ENCODE data around the gene SLC17A2.

- TF ChIP-seq CTCF (conservative IDR thresholded peaks at IDR 0.05; ENCODE audit: low read depth, low read length) = no peak
- TF ChIP-seq RFX5 (IDR thresholded peaks at IDR 0.05; ENCODE audit: low read depth, low read length) = no peak
- no peak for TF ChIP-seq USF2 (IDR thresholded peaks at IDR 0.05; ENCODE audit: low read depth, low read length)
- no peak for TF ChIP-seq ELK1 (IDR thresholded peaks at IDR 0.05; ENCODE audit: borderline replicate concordance, low read depth, low read length)
- no peak for TF ChIP-seq POLR2A (IDR thresholded peaks at IDR 0.05; ENCODE audit: low read depth, low read length)
- TF ChIP-seq RCOR1 (IDR thresholded peaks at IDR 0.05; ENCODE audit: insufficient replicate concordance, low read length) = no peak
Measured at GRCh38 chr6:25880601-25881000, 49.9 kb downstream of the SLC17A2 start.

Measured in IMR-90 (cell line).